WTC11 (cell line): Measurements from ENCODE around the gene RAX2. TPM values are rescaled to one million over a fixed set of nuclear protein-coding genes. Genes with fewer than 3 reads are reported as not detected.

ENCODE experiments used
- ATAC-seq: fragments of 200-7000 bp; cut with Tn5 transposase; 2 replicates; pipeline ENCODE4 v1.10.0; 2021; ENCODE audit warnings: mild to moderate bottlenecking, moderate library complexity
- CTCF ChIA-PET: fragments of 300-600 bp; sonication (Branson Sonifier 250); formaldehyde crosslinking; loops from one replicate; lab custom pipeline; 2021; ENCODE audit warnings: antibody characterized with exemption; lab: Charles Lee
- POLR2A ChIA-PET: fragments of 350-600 bp; sonication (Branson Sonifier 250); formaldehyde crosslinking; loops from one replicate; lab custom pipeline; 2021; ENCODE audit warnings: antibody characterized with exemption; lab: Charles Lee
- DNase-seq: peaks from one replicate; pipeline ENCODE4 v3.0.0; 2021; ENCODE audit warnings: low spot score
- H3K27ac Mint-ChIP-seq: 2 replicates; pipeline ENCODE4 v1.8.0; 2021; ENCODE audit warnings: mixed read lengths
- H3K27me3 Mint-ChIP-seq: 2 replicates; pipeline ENCODE4 v1.8.0; 2021; ENCODE audit warnings: low read depth, mild to moderate bottlenecking, moderate library complexity, mixed read lengths
- H3K36me3 Mint-ChIP-seq: 2 replicates; pipeline ENCODE4 v1.8.0; 2021; ENCODE audit warnings: mixed read lengths
- H3K4me1 Mint-ChIP-seq: 2 replicates; pipeline ENCODE4 v1.8.0; 2022; ENCODE audit warnings: mixed read lengths
- H3K4me3 Mint-ChIP-seq: 2 replicates; pipeline ENCODE4 v1.8.0; 2021; ENCODE audit warnings: mild to moderate bottlenecking, moderate library complexity, mixed read lengths
- H3K9me3 Mint-ChIP-seq: 2 replicates; pipeline ENCODE4 v1.8.0; 2021; ENCODE audit warnings: mixed read lengths
- ATF1 ChIP-seq: sonication (generic); formaldehyde crosslinking; IDR thresholded peaks from 2 replicates; pipeline ENCODE4 v1.8.1; 2023; ENCODE audit warnings: mild to moderate bottlenecking, moderate library complexity, missing genetic modification reagents
- CBFB ChIP-seq: sonication (generic); formaldehyde crosslinking; IDR thresholded peaks from 2 replicates; pipeline ENCODE4 v1.8.1; 2022; ENCODE audit warnings: mild to moderate bottlenecking, low read depth, missing genetic modification reagents
- ELF4 ChIP-seq: sonication (generic); formaldehyde crosslinking; IDR thresholded peaks from 2 replicates; pipeline ENCODE4 v1.8.1; 2022; ENCODE audit warnings: low read depth, mild to moderate bottlenecking, moderate library complexity, missing genetic modification reagents
- ETV6 ChIP-seq: sonication (generic); formaldehyde crosslinking; IDR thresholded peaks from 2 replicates; pipeline ENCODE4 v1.8.1; 2022; ENCODE audit warnings: mild to moderate bottlenecking, missing genetic modification reagents
- FOXJ3 ChIP-seq: sonication (generic); formaldehyde crosslinking; IDR thresholded peaks from 2 replicates; pipeline ENCODE4 v1.9.0; 2021; ENCODE audit warnings: missing genetic modification reagents, mild to moderate bottlenecking, borderline replicate concordance
- FOXK1 ChIP-seq: sonication (generic); formaldehyde crosslinking; IDR thresholded peaks from 2 replicates; pipeline ENCODE4 v1.8.0; 2022; ENCODE audit warnings: mild to moderate bottlenecking, moderate library complexity, missing genetic modification reagents
- FOXP4 ChIP-seq: sonication (generic); formaldehyde crosslinking; IDR thresholded peaks from 2 replicates; pipeline ENCODE4 v1.8.0; 2022; ENCODE audit warnings: mild to moderate bottlenecking, missing genetic modification reagents
- GTF2I ChIP-seq: fragments of 250-450 bp; sonication (Bioruptor Pico); conservative IDR thresholded peaks from 2 replicates; pipeline ENCODE4 v1.4.0; 2021; ENCODE audit warnings: mild to moderate bottlenecking
- MLX ChIP-seq: sonication (generic); formaldehyde crosslinking; IDR thresholded peaks from 2 replicates; pipeline ENCODE4 v1.8.1; 2023; ENCODE audit warnings: mild to moderate bottlenecking, missing genetic modification reagents, moderate library complexity
- NFATC4 ChIP-seq: fragments of 250-450 bp; sonication (Bioruptor Pico); IDR thresholded peaks from 2 replicates; pipeline ENCODE4 v1.9.0; 2021; ENCODE audit warnings: mild to moderate bottlenecking
- STAT6 ChIP-seq: sonication (generic); formaldehyde crosslinking; conservative IDR thresholded peaks from 2 replicates; pipeline ENCODE4 v1.8.1; 2023; ENCODE audit warnings: mild to moderate bottlenecking, low read depth, missing genetic modification reagents, moderate library complexity
- USF1 ChIP-seq: sonication (generic); formaldehyde crosslinking; IDR thresholded peaks from 2 replicates; pipeline ENCODE4 v1.8.0; 2022; ENCODE audit warnings: mild to moderate bottlenecking, missing genetic modification reagents
- USF2 ChIP-seq: sonication (generic); formaldehyde crosslinking; IDR thresholded peaks from 2 replicates; pipeline ENCODE4 v1.8.1; 2023; ENCODE audit warnings: mild to moderate bottlenecking, missing genetic modification reagents, moderate library complexity
- ZNF263 ChIP-seq: sonication (generic); formaldehyde crosslinking; IDR thresholded peaks from 2 replicates; pipeline ENCODE4 v1.8.1; 2022; ENCODE audit warnings: low read depth, mild to moderate bottlenecking, moderate library complexity, missing genetic modification reagents
- ZNF425 ChIP-seq: fragments of 250-450 bp; sonication (Bioruptor Pico); conservative IDR thresholded peaks from 2 replicates; pipeline ENCODE4 v1.9.0; 2021; ENCODE audit warnings: mild to moderate bottlenecking
- ZNF512 ChIP-seq: sonication (generic); formaldehyde crosslinking; IDR thresholded peaks from 2 replicates; pipeline ENCODE4 v1.8.1; 2022; ENCODE audit warnings: missing genetic modification reagents, borderline replicate concordance
- ZNF532 ChIP-seq: fragments of 250-450 bp; sonication (Bioruptor Pico); IDR thresholded peaks from 2 replicates; pipeline ENCODE4 v1.9.0; 2021; ENCODE audit warnings: mild to moderate bottlenecking, borderline replicate concordance
- total RNA-seq: library from RNA; stranded (reverse); gene quantifications from 3 replicates; pipeline ENCODE4 v1.2.3, GENCODE V29; 2021

RAX2 gene
- total RNA-seq, 1 experiment from 2014 or later, result 0.09 TPM

GRCh38 chr19:3792114-3792513 is 20.1 kb upstream of the RAX2 start (continued):
- TF ChIP-seq ZNF532 (no peak), ATF1 (no peak), MLX (CRISPR knock-in tag) (no peak), ZNF263 (CRISPR knock-in tag) (no peak), STAT6 (CRISPR knock-in tag) (no peak), FOXK1 (CRISPR knock-in tag) (no peak), FOXP4 (no peak), CBFB (CRISPR knock-in tag) (no peak), ETV6 (CRISPR knock-in tag) (no peak), USF1 (CRISPR knock-in tag) (no peak), USF2 (CRISPR knock-in tag) (no peak), NFATC4 (CRISPR knock-in tag) (no peak)

- Mint-ChIP-seq H3K4me3 (no peak overlapping the region), H3K9me3 (peaks cover 3% of the 10 kb centered on the region; the same call in 1 of the 2 replicates), H3K4me1 (no peaks in the 10 kb centered on the region), H3K27me3 (peaks cover 20% of the 10 kb centered on the region), H3K36me3 (no peaks in the 10 kb centered on the region), H3K27ac (no peak overlapping the region)
- DNase-seq (no peak), ATAC-seq (no peak)
- TF ChIP-seq FOXJ3 (no peak), ELF4 (CRISPR knock-in tag) (no peak), ZNF425 (CRISPR knock-in tag) (no peak), GTF2I (CRISPR knock-in tag) (no peak), ZNF512 (CRISPR knock-in tag) (no peak)
- POLR2A ChIA-PET, result no interaction called here
- CTCF ChIA-PET, result no interaction called here
Measured at GRCh38 chr19:3790941-3791340, 18.9 kb upstream of the RAX2 start.
